Fibroblast of skin of right biceps (primary cell): Measurements from ENCODE around the gene SEMA4D.
A peak's percentile ranks its signal among the peaks of the same experiment; 100 is the strongest.
"Not testable (repeated sequence)": the region's sequence is repeated elsewhere in the genome, so short reads cannot be mapped to it uniquely, and the experiment has no call there.

Experiments used
- DNase-seq: peaks from one replicate; pipeline ENCODE4 v3.0.0-alpha.2; 2013

The SEMA4D gene

GRCh38 chr9:89479669-89480011 lies 18.3 kb downstream of the SEMA4D start:
- DNase-seq = not testable (repeated sequence)

DNA sequence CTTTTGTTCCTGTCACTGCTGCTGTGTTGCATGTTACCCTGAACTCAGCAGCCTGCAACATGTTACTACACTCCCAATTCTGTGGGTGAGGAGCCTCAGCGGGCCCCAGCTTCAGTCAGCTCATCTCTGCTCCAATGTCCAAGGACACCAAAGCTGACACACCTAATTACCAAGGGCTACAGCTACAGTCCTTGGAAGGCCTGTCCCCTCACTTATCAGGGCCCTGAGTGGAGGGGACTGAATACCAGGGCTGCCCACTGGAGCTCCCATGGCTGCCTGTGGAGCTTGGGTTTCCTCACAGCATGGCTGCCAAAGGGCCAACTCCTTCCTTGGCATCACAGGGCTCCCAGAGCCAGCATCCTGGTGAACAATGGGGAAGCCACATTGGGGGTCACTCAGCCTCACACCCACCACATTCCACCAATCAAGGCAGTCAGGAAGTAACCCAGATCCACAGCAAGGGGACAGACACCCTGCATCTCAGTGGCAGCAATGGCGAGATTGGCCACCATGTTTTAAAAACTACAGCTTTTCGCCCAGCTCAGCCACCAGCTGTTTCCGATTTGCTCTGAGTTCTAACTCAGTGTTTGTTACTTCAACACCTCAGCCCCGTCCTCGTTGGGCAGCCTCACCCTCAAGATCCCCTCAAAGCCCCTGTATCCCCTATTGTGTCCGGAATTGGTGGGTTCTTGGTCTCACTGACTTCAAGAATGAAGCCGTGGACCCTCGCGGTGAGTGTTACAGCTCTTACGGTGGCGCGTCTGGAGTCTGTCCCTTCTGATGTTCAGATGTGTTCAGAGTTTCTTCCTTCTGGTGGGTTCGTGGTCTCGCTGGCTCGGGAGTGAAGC lies 18.9 kb downstream of the SEMA4D start:
- no peak for DNase-seq

DNA sequence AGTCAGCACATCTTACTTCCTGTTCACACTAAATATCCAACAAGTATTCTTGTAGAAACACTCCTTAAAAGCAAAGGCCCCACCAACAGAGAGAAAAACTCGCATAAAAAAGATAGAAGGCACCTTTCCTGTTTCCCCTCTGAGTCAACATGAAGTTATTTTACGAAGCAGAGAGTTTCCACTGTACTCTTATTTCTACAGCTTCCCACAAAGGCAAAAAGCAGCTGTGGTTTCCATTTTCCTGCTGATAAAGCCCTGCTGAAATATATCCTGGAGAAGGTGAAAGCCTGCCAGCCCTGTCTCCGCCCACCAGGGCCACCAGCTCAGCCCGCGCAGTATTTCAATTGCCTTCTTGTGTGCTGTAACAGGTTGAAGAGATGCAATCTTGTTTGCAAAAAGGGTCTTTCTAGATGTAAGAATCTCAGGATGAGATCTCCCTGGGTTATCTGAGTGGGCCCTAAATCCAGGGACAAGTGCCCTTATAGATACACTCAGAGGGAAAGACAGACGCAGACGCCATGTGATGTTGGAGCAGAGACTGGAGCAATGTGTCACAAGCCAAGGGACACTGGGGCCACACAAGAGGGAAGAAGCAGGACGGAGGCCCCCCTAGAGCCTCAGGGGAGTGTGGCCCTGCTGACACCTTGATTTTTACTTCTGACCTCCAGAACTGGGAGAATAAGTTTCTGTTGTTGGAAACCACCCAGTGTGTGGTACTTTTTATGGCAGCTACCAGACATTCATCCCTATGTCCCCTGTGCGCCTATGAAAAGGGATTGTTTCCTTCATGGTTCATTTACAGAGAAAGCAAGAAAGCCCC lies 19.9 kb downstream of the SEMA4D start:
- peak; percentile 66 for DNase-seq

- DNase-seq = no peak
Measured at GRCh38 chr9:89477384-89477783, 20.5 kb downstream of the SEMA4D start.

- no peak for DNase-seq
Measured at GRCh38 chr9:89476546-89476945, 21.4 kb downstream of the SEMA4D start.

GRCh38 chr9:89475891-89476440 lies 21.9 kb downstream of the SEMA4D start:
- DNase-seq = no peak

DNA sequence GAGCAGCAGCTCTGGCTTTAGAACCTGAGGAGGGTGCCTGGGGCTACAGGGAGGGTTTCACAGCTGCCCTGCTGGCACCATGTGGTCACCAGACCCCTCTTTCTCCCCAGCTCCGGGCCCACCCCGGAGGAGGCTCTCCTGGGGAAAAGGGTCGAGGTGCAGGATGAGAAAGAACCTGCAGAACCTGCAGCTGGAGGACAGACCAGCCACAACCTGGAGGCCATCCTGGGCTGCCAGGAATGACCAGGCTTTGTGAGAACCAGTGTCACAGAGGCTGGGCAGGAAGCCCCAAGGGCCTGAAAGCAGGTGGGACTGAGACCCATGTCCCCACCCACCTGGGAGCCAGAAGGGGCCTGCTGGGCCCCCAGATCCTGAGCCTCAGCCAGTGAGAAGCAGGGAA lies 23.0 kb downstream of the SEMA4D start:
- DNase-seq = no peak

GRCh38 chr9:89473762-89474469 lies 24.0 kb downstream of the SEMA4D start:
- DNase-seq = peak; percentile 56

- not testable (repeated sequence) for DNase-seq
Measured at GRCh38 chr9:89471796-89472320, 26.1 kb downstream of the SEMA4D start.

DNA sequence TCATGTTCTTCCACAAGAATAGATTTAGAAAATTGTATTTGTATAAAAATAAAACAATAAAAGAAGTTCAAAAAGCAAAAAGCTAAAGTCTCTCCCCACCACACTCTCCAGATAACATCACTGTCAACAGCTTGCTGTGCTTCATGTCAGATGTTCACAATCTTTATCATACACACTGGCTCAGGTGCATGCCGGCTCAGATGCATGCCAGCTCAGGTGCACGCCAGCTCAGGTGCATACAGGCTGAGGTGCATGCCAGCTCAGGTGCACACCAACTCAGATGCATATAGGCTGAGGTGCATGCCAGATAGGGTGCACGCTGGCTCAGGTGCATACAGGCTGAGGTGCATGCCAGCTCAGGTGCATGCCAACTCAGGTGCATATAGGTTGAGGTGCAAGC lies 26.5 kb downstream of the SEMA4D start:
- no peak for DNase-seq

- no peak for DNase-seq
Measured at GRCh38 chr9:89470224-89470839, 27.6 kb downstream of the SEMA4D start.

GRCh38 chr9:89469003-89469402 lies 28.9 kb downstream of the SEMA4D start:
- no peak for DNase-seq

DNA sequence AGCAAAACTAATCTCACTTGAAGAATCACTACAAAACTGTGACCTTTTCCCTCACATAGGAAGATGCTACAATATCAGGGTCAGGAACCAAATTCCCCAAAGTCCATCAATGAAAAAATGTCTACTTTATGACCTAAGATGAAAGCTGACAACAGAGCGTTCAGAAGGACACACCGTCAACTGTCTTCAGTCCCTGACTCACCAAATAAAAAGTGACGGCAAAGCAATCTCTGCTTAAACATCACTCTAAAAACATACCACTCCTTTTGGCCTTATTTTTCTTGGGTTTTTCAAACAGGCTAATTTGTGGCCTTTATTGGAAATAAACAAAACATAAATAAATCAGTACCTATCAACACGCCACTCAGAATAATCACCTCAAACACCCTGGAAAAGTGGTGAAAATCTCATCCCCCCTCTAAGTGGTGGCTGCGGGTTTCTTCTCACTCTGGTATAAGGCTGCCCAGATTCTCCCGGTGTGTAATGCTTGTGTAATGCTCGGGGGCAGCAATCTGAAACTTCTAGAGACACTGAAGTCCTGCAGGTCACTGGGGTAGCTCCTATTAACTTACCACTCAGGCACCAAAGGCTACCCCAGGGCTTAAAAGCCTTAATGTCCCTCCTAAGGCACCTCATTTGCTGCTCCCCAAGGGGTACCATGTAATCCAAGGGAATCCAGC lies 29.5 kb downstream of the SEMA4D start:
- no peak for DNase-seq

DNA sequence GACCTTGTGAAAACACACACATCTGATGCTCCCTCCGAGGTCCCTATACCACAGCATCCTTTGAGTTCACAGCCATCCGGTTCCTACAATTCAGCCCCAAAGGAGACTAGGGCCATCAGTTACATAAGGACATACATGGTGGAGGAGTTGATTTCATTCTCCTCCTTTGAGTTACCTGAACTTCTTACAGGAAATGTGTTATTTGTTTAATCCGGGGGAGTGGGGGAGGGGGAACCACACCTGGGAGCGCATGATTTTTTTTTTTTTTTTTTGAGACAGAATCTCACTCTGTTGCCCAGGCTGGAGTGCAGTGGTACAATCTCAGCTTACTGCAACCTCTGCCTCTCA lies 30.7 kb downstream of the SEMA4D start:
- DNase-seq = no peak

DNA sequence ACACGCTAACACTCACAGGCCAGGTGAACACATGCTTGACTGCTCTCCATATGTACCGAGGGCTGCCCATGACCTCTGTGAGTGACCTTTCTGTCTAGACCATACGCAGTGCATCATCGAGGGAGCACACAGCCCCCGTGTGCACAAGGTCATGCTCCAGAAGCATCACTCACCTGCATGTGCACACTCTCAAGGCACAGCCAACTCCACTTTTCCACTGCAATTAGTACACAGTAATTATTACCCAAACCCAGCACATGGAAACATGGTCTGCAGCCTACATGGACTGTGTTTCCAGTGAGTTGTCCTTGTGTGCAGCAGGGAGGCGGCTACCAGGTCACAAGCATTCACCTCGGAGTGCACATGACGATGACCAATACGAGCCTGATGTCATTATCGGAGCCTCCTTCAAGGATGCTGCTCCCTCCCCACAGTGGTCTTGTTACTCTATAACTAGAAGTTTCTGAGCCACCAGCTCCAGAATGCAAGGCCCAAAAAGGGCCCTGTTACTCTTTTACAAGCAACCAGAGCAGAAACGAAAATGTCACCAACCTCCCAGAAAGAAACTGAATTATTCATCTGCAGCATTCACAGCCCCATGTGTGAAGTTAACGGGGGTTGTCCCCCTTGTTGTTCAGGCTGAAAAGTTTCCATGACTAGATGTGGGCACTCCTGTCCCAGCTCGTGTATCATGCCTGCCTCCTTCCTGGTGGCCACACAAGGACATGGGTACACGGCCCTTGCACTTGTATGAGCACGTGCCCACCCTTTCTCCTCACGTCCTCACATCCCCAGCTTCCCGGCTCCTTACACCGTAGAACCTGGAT lies 31.2 kb downstream of the SEMA4D start:
- DNase-seq = no peak

- no peak for DNase-seq
Measured at GRCh38 chr9:89465726-89466308, 32.1 kb downstream of the SEMA4D start.

DNA sequence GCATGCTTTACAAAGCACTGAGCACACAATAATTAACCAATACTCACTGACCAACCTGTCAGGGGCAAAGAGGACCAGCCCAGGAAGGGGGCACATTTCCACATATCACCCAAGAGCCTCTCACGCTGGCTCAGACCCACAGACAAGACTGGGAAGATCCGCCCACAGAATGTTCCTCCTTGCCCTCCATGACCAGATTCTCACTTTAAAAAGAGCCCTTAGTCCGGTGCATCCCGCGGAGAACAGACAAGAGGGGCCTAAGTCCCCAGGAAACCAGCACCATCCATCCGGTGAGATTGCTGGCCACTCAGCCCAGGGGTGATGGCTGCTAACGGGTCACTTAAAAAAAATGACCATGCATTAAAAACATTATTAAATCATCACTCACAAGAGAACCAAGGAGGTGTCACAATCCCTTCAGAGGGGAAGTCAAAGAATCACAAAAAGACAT lies 32.9 kb downstream of the SEMA4D start:
- no peak for DNase-seq

- no peak for DNase-seq
Measured at GRCh38 chr9:89464300-89464901, 33.5 kb downstream of the SEMA4D start.

DNA sequence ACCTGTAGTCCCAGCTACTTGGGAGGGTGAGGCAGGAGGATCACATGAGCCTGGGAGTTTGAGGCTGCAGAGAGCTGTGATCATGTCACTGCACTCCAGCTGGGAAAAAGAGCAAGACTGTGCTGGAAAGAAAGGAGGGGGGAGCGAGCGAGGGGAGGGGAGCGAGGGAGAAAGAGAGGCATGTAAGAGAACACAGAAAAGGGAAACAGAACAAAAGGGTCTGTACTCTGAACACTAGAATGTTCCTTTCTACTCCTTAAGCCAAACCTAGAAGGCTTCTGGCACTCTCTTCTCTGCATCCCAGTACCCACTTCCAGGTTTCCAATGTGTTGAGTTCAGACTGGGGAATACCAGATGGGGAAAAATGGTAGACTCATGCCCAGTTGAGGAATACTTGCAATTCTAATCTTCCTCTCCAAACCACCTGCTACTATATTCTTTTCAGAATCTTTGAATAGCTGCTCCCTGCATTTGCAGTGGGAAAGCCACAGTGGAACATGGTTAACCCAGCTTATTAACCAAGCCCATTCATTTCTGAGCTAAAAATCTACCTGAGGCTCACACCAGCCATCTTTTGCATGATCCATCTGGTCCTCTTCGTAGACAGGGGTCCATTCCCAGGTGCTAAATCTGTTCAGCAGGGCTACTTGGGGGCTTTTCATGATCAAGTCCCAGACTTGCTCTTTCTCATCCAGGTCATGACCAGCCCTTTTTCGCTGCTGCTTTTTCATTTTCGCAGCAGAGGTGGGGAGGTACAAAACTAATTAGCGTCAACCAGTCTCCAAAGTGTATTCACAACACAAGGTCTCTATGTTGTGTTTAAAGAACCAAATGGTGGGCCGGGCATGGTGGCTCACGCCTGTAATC lies 34.9 kb downstream of the SEMA4D start:
- DNase-seq = no peak
